Measurements from ENCODE around the gene KCNAB1. TPM values are rescaled to one million over a fixed set of nuclear protein-coding genes. Genes with fewer than 3 reads are reported as not detected.

KCNAB1 gene
- polyA plus RNA-seq, 1 donor (not counting 4 experiments of a cell fraction or from before 2014, with no cell fraction given) = 0.03 TPM

- Histone ChIP-seq H3K27ac (ENCODE audit: control insufficient read depth, insufficient read depth, low read length) (peak overlapping the region; percentile 30), H3K36me3 (ENCODE audit: control insufficient read depth in 2 of 2, extremely low read depth in 1 of 2, insufficient read depth in 2 of 2, low read length in 2 of 2) (peaks cover 2 to 8% of the 10 kb centered on the region in 2 experiments), H3K4me3 (ENCODE audit: control insufficient read depth in 2 of 3, extremely low read depth in 1 of 3, insufficient read depth in 2 of 3, low read depth in 1 of 3, low read length in 3 of 3) (no peak overlapping the region), H3K9ac (ENCODE audit: control insufficient read depth, extremely low read depth, insufficient read depth, low read length) (no peak overlapping the region), H3K9me1 (ENCODE audit: control insufficient read depth, extremely low read depth, insufficient read depth, low read length) (no peaks in the 10 kb centered on the region), H3K9me3 (ENCODE audit: control insufficient read depth, low read depth, low read length) (no peaks in the 10 kb centered on the region), H3K4me1 (ENCODE audit: control insufficient read depth, extremely low read depth, insufficient read depth, low read length) (peaks cover 11% of the 10 kb centered on the region), H3K4me2 (ENCODE audit: control insufficient read depth, extremely low read depth, insufficient read depth, low read depth, low read length) (no peak overlapping the region), H3K79me2 (ENCODE audit: control insufficient read depth, insufficient read depth, low read length) (no peaks in the 10 kb centered on the region), H4K20me1 (ENCODE audit: control insufficient read depth, extremely low read depth, insufficient read depth, low read length) (no peaks in the 10 kb centered on the region), H2AFZ (ENCODE audit: control insufficient read depth, low read length) (no peak overlapping the region), H3K27me3 (ENCODE audit: control insufficient read depth, extremely low read depth, insufficient read depth, low read length) (no peaks in the 10 kb centered on the region)
- peak; percentile 88 for FAIRE-seq
- no peak for DNase-seq (ENCODE audit: low read depth, low spot score)
- dilution Hi-C loops (cut with MboI; ENCODE audit: extremely low pct_ligation_motif_present, low sequenced_read_pairs) = no loop called here
- TF ChIP-seq EZH2 (IDR thresholded peaks at IDR 0.05; ENCODE audit: low read length) (no peak), CTCF (optimal IDR thresholded peaks at IDR 0.05 in 1 of 3, IDR thresholded peaks at IDR 0.05 in 1 of 3, conservative IDR thresholded peaks at IDR 0.05 in 1 of 3; ENCODE audit: extremely low read depth in 1 of 3, insufficient read depth in 2 of 3, low read length in 3 of 3) (peak in 2 of 3 experiments; percentile 44 to 48)
Observed at GRCh38 chr3:156535162-156535627, 414.8 kb downstream of the KCNAB1 start.

GRCh38 chr3:156535798-156536197 is 415.4 kb downstream of the KCNAB1 start:
- no peak overlapping the region for H3K4me2 ChIP-seq (ENCODE audit: control insufficient read depth, extremely low read depth, insufficient read depth, low read depth, low read length)
- DNase-seq (ENCODE audit: low read depth, low spot score) (no peak), FAIRE-seq (no peak)
- H3K27ac ChIP-seq (ENCODE audit: control insufficient read depth, insufficient read depth, low read length) = no peak overlapping the region
- no peak overlapping the region for H2AFZ ChIP-seq (ENCODE audit: control insufficient read depth, low read length)
- no peak overlapping the region for H3K4me3 ChIP-seq (ENCODE audit: control insufficient read depth in 2 of 3, extremely low read depth in 1 of 3, insufficient read depth in 2 of 3, low read depth in 1 of 3, low read length in 3 of 3)
- dilution Hi-C loops (cut with MboI; ENCODE audit: extremely low pct_ligation_motif_present, low sequenced_read_pairs) = no loop called here
- no peak for TF ChIP-seq EZH2 (IDR thresholded peaks at IDR 0.05; ENCODE audit: low read length)
- TF ChIP-seq CTCF (optimal IDR thresholded peaks at IDR 0.05 in 1 of 3, IDR thresholded peaks at IDR 0.05 in 1 of 3, conservative IDR thresholded peaks at IDR 0.05 in 1 of 3; ENCODE audit: extremely low read depth in 1 of 3, insufficient read depth in 2 of 3, low read length in 3 of 3) = no peak
- H3K79me2 ChIP-seq (ENCODE audit: control insufficient read depth, insufficient read depth, low read length) = no peaks in the 10 kb centered on the region
- no peaks in the 10 kb centered on the region for H3K27me3 ChIP-seq (ENCODE audit: control insufficient read depth, extremely low read depth, insufficient read depth, low read length)
- H3K9me3 ChIP-seq (ENCODE audit: control insufficient read depth, low read depth, low read length) = no peaks in the 10 kb centered on the region
- H3K36me3 ChIP-seq (ENCODE audit: control insufficient read depth in 2 of 2, extremely low read depth in 1 of 2, insufficient read depth in 2 of 2, low read length in 2 of 2) = peaks cover 4 to 8% of the 10 kb centered on the region in 2 experiments
- H3K9me1 ChIP-seq (ENCODE audit: control insufficient read depth, extremely low read depth, insufficient read depth, low read length) = no peaks in the 10 kb centered on the region
- H3K4me1 ChIP-seq (ENCODE audit: control insufficient read depth, extremely low read depth, insufficient read depth, low read length) = peaks cover 11% of the 10 kb centered on the region
- no peak overlapping the region for H3K9ac ChIP-seq (ENCODE audit: control insufficient read depth, extremely low read depth, insufficient read depth, low read length)
- H4K20me1 ChIP-seq (ENCODE audit: control insufficient read depth, extremely low read depth, insufficient read depth, low read length) = no peaks in the 10 kb centered on the region

Data from keratinocyte (primary cell).